Jurkat, Clone E6-1 (cell line): ENCODE data around the gene MRPS10. TPM values are rescaled to one million over a fixed set of nuclear protein-coding genes. Genes with fewer than 3 reads are reported as not detected.
A peak's percentile ranks its signal among the peaks of the same experiment; 100 is the strongest.

Source experiments
- DNase-seq: peaks from one replicate; pipeline ENCODE4 v3.0.0-alpha.2; 2011; ENCODE audit warnings: low read depth, low spot score
- H3K4me3 ChIP-seq: 2 replicates; pipeline ENCODE4 v1.5.1; 2011; ENCODE audit warnings: mild to moderate bottlenecking, low read length, control low read depth, moderate library complexity
- polyA plus RNA-seq: library from polyadenylated mRNA; unstranded; fragments of >200 nt; gene quantifications from one replicate; pipeline ENCODE4 v1.2.1, GENCODE V29; 2012; ENCODE audit warnings: missing spikeins; ENCODE audit not compliant: insufficient read length, insufficient read depth

The MRPS10 gene
- polyA plus RNA-seq, result 39.8 TPM

DNA sequence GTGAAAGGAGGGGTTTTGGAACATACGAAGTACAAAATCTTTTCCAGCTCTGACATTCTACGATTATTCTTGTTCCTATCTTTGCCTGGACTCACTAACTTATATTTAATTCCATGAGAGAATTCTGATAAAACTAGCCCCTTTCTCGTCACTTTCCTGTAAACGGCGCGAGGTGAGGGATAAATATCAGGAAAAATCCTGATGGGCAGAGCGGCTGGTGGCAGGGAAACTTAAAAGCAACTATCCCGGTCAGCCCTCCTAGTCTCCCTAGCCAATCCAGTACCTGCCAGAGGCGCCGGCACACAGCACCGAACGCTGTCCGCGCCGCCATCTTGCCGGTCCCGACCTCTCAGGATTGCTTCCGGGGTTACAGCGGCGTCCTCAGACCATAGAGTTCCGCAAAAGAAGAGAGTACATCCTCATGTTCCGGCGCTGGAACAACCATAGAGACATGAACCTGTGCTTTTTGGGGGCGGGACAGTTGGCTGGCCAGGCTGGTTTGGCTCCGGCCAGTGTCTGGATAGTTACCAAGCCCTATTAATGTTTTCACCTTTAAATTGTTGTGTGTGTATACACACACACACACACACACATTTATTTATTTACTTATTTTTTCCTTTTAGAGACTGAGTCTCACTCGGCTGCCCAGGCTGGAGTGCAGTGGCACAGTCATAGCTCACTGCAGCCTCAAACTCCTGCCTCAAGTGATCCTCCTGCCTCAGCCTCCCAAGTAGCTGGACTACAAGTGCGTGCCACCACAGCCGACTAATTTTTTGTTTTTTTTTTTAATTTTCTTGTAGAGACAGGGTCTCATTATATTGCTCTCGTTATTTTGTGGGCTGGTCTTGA is at the start of gene MRPS10:
Gene MRPS10, minus strand, starts transcription at position 343 of the 849 bp plus-strand sequence. Its CDS starts 12 bp downstream, at position 331.
- peak within 1 kb of the TSS; percentile 89 for H3K4me3 ChIP-seq
- DNase-seq, result peak; percentile 94

DNA sequence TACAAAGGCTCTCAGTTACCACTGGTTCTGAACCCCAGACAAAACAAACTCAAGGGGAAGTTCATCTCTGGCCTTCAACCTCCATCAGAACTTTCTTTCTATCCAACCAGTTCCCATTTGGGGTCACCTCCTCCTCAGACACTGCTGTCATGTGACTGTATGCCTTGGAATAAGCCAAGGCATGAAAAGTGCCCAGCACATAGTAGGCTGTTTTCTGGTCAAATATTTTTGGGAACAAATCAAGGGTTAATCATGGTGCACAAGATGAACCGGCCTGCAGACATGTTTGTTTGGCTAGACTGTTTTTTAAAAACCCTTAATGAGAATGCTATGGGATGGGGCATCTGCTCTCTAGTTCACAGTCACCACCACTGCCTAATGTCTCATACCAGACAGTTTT is 48.9 kb upstream of the MRPS10 start:
- no peak overlapping the region for H3K4me3 ChIP-seq
- DNase-seq, result no peak

DNA sequence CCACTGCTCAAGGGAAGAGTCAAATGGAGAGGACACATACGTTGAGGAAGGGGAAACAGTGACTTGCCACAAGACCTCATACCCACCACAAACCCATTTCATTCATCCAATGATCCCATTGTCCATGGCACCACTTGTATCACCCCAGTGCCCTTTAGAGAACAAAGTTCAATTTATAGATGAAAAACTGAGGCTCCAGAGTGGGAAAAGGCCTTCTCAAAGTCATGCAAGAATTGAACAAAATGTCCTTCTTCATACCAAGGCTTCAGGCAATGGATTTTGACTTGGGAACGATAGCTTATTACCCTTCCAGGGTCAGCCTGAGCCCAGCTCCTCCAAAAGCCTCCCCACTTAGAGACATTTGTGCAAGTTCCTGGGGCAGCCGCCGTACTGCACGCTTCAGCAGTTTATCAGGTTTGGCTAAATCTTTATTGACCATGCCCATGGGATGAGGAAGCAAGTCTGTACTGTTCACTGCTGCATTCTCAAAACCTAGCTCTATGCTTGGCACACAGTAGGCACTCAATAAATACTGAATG is 47.3 kb upstream of the MRPS10 start:
- DNase-seq, result no peak
- H3K4me3 ChIP-seq, result no peak overlapping the region

DNA sequence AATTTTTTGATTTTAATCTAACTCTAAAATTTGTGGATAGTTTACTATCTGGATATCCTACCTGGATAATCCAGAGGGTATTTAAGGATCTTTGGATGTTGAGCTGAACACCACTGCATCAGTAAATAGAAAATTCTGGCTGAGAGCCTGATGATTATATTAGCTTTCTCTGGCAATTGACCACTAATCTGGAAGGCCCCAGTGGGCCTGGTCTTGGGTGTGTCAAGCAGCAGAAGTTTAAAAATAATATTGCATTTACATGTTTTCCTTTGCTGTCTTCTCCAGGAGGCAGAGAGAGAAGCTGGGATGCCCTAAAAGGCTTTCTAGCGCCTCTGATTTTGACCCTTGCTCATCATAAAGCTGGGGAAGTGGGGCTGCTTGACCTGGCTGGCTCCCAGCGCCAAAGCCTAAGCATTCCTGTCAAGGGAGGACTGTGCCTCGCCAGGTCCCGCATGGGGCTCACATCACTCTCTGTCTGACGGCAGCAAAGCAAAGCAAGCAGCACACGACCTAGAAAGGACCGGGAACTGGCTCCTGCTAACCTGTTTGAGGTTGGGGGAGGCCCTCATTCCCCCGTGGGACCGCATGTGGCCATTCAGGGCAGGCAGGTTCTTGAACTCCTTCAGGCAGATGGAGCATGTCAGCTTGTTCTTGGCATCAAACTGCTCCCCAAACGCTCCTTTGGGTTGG is 46.6 kb upstream of the MRPS10 start:
- no peak for DNase-seq
- H3K4me3 ChIP-seq, result no peak overlapping the region

DNA sequence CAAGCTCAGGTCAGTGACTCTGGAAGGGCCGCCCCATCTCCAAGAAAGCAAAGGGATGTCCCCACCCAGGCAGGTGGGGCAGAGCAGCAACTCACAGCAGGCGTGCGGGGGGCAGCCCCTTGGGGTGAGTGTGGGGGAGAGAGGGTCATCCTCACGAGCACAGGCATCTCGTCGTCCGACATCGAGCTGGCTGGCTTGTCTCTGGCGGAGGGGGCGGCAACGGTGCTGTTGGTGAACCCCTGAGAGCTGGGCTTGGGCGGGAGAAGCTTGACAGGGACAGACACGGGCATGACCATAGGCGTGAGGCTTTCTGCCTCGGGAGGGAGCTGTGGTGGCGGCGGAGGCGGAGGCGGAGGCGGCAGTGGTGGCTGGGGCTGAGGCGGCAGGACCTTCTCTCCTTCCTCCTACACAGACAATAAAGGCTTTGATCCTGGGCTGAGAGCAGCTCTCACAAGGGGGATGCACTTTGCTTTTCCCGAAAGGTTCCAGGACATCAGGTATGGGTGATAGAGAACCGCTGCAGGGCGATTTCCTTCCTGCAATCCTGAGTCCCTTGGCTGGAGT is 45.6 kb upstream of the MRPS10 start:
- no peak for DNase-seq
- H3K4me3 ChIP-seq, result no peak overlapping the region

DNA sequence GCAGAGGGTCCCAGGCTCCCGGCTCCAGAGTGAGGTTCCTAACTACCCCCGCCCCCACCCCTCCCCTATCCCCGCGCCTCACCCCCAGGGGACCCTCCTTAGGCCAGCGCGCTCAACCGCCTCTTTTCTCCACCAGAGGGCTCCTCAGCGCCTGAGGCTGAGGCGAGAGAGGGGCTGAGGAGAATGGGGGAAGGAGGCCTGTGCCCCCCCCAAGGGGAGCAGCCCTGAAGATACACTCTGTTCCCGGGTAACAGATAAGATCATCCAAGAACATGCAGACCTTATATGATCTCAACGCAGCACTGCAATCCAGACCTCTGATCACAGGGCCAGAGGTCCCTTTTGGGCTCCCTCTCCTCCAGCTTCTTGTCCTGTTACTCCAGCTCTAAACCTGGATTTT is 43.3 kb upstream of the MRPS10 start:
- DNase-seq, result peak; percentile 48
- H3K4me3 ChIP-seq, result peak overlapping the region; percentile 68

DNA sequence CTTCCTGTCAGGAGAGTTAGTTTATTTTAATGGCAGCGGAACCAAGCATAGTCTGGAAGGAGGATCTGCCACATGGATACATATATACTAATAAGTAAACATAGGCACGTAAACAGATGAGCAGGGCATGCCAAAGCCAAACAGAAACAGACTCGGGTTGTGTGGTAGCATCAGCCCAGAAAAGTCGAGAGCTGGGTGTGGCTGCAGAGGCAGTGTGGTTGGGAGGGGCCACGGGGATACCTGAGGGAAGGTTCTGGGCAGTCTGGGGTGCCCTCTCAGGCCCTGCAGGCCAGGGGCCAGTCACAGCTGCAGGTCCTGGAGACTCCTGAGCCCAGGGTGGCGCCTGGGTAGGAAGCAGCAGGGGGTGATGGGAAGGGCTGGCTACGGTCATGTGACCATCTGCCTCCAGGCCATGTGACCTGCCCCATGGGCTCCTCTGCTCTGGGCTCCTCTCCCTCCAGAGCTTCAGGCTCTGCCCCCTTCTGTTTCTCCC is 42.8 kb upstream of the MRPS10 start:
- H3K4me3 ChIP-seq, result peak overlapping the region; percentile 68
- DNase-seq, result peak; percentile 86

DNA sequence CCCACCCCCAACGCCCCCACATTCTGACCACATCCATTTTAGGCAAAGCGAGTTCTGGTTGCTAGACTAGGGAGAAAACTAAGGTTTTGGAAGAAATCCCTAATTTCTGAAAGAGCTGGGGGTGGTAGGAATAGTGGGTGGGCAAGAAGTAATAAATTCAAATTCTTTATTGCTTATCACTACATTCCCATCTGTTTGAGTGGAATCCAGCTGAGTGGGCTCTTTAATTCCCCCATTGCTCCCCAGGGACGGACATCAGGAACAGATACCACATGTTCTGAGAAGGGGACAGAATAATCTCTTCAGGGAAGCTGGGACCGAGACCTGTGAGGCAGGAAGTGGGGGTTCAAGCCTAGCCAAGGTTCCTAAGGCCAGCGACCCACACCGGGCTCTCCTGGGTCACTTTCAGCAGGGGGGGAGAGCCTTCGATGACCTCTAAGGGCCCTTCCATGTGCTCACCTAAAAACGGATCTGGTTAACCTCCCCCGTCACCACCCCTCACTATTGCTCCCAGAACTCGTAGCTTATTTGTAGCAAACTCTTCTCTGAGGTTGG is 42.3 kb upstream of the MRPS10 start:
- no peak for DNase-seq

DNA sequence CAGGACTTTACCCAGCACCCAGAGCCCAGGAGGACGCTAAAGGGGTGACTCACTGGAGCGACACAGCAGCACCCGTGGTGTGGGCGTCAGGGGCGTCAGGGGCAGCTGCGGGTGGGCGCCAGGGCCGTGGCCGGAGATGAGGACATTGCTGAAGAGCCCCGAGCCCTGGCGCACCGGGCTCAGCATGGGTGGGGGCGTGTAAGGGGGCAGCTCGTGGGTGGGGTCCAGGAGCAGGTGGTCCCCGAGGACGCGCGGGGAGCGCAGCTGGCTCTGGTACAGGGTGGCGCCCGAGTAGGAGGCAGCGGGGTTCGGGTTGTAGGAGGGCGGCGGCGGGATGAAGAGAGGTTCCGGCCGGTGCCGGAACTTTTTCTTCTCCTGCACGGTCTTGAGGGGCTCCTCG is 41.6 kb upstream of the MRPS10 start:
- H3K4me3 ChIP-seq, result no peak overlapping the region
- DNase-seq, result no peak

More for the DNA sequence above, 42.3 kb upstream of the MRPS10 start:
- peak overlapping the region; percentile 68 for H3K4me3 ChIP-seq

DNA sequence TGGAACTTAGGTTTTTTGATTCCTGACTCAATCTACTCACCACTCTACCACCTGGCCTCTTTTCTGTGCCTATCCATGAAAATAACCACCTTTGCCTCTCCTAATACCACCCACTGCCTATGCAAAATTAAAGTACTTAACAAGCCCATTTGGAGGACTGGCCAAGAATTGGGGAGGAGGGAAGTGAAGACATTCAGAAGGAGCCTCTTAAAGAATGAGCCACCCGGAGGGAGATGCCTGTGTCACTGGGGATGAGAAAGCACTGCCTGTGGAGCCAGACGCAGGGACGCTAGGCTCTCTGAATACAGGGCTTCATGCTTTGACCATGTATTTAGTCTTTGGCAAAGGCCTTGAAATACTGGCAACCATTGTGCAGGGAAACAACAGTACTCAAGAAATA is 40.0 kb upstream of the MRPS10 start:
- no peak overlapping the region for H3K4me3 ChIP-seq
- no peak for DNase-seq

DNA sequence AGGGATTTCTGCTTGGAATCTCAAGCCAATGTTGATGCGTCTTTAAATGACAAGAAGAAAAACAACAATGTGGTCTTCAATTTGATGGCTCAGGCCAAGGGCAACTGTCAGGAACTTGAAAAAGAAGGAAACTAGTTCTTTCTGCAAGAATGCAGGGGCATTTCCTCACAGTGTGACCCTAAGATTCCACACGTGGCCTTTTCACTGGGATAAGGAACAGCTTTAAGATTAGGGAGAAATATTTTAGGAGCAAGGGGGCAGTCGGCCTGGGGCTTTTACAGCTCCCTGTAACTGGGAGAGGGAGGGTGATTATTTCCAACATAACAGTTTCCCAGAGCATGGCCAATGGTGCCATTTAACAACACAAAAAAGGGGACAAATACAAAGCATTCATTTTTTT is 39.4 kb upstream of the MRPS10 start:
- no peak for DNase-seq
- H3K4me3 ChIP-seq, result no peak overlapping the region

DNA sequence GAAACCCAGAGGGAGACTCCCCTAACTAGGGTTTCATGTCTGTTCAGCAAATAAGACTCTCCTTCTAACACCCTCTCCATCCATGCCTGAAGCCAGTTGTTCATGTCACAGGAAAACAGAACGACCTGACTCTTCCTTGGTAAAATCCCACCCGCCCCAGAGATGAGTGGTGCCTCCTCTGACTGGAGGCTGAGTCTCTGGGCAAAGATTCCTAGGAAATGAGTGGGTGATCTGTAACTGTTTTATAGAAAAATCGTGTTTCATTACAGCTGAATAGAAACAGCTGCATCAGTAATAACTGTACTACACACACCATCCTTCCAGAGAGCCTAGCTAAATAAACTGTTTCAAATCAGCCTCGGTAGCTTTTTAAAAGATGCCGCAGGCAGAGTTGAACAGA is 37.4 kb upstream of the MRPS10 start:
- no peak overlapping the region for H3K4me3 ChIP-seq
- no peak for DNase-seq

DNA sequence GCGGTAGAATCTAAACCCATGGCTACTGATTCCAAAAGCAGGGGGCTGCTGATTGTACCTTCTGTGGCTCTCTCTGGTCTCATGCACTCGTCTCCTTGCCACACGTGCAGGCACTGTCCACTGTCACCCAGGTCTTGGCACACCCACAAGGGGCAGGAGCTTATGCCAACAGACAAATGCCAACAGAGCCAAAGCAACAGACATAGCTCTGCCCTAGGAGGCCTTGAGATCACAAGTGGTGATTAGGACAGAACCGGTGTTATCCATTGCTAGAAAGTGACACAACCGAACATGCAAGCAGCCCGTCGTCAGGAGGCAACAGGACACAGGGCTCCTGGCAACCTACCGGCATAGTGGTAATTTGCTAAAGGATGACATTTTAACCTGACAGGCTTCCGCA is 36.8 kb upstream of the MRPS10 start:
- no peak for DNase-seq
- H3K4me3 ChIP-seq, result no peak overlapping the region

DNA sequence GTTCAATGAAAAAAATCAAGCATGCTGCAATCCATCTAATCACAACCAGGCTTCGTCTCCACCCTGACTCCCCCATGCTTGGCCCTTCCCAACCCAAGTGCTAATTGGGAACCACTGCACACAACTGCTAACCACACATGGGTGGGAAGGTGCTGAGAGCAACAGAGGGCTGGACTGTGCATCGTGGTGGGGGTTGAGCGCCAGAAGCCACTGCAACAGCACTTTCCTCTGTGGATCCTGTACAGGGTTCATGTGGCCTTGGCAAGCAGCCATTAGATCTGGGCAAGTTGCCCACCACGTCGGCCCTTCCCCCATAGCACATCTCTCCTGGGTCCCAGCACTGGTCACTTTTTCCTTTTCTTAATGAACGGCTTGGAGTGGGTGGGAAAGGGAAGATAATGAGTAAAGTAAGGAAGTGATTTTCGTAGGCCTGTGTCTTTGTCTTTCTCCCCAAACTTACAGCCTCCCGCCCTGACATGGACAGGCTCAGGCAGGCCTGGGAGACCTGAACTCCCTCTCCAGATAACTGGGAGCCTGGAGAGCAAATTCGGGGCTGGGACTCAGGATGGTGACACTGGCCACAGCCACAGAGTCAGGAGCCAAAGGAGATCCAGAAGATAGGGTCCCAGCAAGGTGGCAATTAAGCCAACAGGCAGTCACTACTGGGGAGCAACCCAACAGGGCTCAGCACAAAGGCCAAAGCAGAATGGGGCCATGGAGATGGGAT is 34.4 kb upstream of the MRPS10 start:
- no peak for DNase-seq
- no peak overlapping the region for H3K4me3 ChIP-seq

DNA sequence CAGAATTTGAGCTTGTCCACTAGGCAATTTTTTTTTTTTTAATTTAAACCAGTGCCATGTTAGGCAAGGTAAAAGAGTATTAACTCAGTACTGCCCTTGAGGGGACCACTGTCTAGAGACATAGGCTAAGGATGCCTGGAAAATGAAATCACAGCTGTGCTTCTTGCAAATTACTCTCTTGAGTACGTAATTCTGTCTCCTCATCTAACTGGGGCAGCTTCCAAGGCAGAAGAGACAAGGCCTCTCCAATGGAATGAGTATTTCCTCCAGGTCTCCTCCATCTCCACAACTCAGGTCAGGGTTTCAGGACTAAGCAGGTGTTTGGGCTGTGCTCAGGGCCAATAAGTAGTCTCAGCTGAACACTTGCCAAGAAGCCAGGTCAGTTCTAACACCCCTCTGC is 33.8 kb upstream of the MRPS10 start:
- H3K4me3 ChIP-seq, result no peak overlapping the region
- DNase-seq, result no peak

DNA sequence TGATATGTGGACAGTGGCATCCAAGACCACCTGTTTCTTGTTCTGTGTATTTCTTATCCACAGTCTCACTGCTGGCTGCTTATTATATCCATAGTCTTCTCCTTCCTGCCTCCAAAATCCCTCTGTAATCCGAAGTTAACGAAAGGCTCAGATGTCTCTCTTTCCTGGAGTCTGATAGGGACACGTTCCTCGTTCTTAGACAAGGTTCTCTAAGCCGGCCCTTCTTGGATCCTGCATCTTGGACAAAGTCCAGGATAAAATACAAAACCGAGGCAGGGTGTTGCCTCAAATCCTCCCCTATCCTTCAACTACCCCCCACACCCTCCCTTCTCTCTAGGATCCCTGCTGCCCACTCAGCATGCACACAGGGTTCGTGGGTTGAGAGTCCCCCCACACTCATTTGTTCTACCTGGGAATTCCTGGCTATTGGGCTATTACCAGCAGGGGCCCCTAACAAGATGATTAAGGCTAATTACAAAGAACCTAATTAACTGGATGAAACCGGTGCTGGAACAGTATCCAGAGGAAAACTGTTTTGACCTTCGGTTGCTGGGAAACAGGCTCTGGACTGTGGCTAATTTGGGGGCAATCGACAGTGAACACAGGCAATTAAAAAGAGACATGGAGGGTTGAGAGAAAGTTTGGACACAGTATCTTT is 32.7 kb upstream of the MRPS10 start:
- DNase-seq, result no peak
- no peak overlapping the region for H3K4me3 ChIP-seq

DNA sequence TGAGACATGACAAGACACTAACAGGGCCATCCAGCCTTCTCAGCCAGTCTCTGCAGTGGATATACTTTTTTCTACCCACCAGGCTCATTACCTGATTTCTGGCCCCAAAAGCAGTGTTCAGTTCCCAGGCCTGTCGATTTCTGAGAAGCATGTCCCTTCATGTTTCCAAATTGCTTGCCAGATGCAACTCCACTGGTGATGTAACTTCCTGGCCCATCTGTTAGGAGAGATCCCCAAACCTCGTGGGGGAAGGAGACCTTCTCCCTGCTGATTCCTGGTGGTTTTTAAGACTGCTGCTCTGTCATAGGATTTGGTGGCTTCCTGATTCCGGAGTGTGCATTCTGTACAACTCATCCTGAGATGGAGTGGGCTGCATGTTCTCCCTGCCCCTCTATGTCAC is 31.6 kb upstream of the MRPS10 start:
- H3K4me3 ChIP-seq, result no peak overlapping the region
- DNase-seq, result no peak

DNA sequence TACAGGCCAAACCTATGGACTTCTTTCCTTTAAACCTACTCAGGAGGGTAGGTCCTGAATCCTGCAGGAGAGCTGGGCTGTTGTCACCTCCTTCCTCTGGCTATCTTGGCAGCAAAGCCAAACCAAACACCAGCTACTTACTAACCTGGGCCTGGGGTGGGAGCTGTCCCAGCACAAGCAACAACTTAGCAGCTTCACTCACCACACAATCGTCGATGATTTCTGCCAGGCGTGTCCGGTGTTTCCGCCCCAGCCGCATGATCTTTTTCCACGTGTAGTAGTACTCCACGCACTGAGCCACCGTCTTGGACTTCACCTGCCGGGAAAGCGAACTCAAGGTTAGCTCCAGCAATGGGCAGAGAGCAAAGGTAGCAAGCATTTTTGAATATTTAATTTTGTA is 25.4 kb upstream of the MRPS10 start:
- no peak overlapping the region for H3K4me3 ChIP-seq
- DNase-seq, result no peak
